Measurements from ENCODE around the gene FOXK1. TPM values are rescaled to one million over a fixed set of nuclear protein-coding genes. Genes with fewer than 3 reads are reported as not detected.
A peak's percentile ranks its signal among the peaks of the same experiment; 100 is the strongest.

Gene FOXK1
- total RNA-seq, 1 donor from 2014 or later, result 21.4 TPM

DNA sequence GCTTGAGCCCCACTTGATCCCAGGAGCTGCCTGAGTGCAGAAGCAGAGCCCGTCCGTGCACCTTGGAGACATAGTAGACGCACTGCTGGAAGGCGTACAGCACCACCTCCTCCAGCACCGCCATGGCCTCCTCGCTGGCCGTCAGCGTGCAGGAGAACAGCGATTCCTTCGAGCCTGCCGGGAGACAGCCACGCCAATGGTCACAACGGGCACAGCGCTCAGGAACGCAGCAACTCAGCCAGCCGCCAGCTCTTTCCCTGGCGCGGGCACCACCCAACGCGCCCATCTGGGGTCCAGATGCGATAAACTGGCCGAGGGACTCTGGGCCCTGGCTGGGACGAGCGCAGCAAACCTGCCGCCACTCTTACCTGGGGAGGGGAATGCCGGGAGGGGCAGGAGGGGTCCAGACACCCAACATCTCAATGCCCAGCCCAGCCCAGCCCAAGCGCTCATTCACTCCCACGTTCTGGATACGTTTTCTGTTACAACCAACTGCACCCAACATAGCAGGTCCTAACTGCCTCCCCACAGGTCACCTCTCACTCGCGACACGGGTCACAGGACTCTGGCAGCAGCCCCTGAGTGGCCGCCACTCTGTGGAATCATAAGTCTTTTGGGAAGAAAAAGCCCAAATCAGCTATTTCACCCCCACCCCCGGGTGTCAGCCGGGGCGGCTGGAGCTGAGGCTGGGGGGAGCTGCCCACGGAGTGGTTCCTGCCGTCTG is 135.2 kb downstream of the FOXK1 start:
- DNase-seq (ENCODE audit: low spot score), result no peak

DNA sequence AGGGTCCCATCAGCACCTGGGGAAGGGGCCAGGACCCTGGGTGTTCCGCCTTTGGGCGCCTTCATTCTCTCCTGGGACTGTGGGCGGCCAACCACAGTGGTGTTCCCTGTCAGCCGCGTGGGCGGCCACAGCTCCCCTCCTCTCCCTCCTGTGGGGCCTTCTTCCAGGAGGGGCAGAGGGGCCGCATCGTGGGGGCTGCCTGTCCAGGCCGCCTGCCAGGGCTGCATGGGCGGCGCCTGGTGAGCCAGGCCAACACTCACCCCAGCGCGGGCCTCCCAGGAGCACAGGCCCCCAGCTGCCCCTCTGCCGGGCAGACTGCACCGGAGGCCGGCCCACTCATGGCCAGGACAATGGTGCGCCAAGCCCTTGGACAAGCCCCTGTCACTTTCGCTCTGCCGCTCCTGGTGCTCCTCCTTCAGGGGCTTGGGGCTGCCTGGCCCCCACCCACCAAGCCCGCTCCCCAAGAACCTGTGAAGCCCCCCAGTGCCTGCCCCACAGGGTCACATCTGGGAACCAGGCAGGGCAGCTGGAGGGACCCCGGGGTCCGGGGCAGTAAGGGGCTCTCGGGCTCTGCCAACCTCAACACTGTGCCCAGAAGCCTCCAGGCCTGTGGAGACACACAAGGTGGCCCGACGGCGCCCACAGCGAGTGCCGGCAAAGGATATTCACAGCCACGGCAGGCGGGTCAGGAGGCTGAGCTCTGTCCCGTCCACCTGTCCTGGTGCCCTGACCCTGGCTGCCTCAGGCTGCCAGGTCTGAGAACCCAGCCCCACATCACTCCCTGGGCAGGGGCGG is 136.1 kb downstream of the FOXK1 start:
- DNase-seq (ENCODE audit: low spot score), result peak; percentile 45

DNA sequence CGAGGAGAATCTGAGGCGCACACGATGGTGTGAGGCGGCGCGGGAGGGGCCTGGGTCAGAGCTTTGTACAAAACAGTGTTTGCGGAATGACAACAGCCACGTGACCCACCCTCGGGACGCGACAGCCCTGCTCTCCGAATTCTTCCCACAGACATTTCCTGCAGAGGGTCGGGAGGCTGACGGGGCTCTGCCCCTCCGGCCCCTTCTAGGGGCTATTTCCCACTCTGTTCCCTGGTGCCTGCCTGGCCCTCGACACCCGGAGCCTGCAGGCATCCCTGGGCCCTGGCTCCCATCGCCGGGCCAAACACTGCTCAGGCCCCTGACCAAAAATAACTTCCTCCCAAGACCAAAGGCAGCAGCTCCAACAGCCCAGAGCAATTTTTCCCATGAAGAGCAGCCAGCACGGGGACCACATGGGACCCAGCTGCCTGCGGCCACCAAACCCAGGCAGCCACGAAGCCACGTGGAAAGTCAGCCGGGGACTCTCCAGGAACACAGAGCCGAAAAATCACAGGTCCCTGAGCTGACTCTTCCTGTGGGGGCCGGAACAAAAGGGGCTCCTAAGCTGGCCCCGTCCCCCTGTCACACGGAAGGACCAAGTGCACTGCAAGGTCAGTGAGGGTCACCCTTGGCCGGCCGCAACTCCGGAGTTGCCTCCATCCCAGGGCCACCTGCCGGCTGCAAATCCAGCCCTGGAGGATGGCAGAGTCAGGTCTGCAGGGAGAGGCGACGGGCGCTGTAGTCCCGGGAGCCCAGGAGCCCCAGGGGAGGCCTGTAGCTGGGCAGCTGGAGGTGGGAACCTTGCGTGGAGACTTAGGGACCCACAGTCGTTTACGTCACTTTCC is 137.7 kb downstream of the FOXK1 start:
- no peak for DNase-seq (ENCODE audit: low spot score)

DNA sequence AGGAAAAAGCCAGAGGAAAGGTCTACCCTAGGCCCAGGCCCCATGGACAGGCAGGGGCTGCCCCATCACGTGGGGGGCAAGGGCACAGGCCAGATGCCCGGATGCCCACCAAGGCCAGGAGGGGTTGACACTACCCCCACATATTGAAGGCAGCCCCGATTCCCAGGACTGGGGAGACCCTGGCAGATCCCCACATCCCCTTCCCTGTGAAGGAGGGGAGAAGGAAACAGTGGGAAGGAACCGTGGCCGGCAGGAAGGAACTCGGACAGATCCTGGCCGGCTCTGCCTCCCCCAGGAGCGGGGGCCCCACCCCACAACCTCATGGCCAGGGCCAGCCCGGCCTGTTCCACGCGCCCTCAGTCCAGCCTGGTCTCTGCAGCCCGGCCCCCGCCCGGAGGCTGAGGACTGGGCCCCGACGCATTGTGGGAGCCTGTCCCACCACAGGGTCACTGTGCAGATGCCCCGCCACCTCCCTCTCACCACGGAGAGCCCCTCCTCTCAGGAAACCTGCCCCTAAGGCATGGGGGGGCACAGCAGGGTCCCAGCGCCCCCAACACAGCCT is 138.4 kb downstream of the FOXK1 start:
- DNase-seq (ENCODE audit: low spot score), result no peak

Other genes starting within 250 kb of the FOXK1 start
- gene AP5Z1, start 93.3 kb downstream of the FOXK1 start, total RNA-seq (ENCODE audit: insufficient read depth, low replicate concordance), result 21.4 TPM
- gene PAPOLB, start 179.7 kb downstream of the FOXK1 start, total RNA-seq (ENCODE audit: insufficient read depth, low replicate concordance), result 1.9 TPM
- gene RADIL, start 201.4 kb downstream of the FOXK1 start, total RNA-seq (ENCODE audit: insufficient read depth, low replicate concordance), result 1.2 TPM

All from umbilical cord (tissue), 2 donors.